HFF-Myc (cell line): ENCODE results near the gene COL4A1.

Experiments
- DNase-seq: peaks from one replicate; pipeline ENCODE4 v3.0.0-alpha.2; 2011; ENCODE audit warnings: low read depth; ENCODE audit errors: extremely low read depth
- H3K4me3 ChIP-seq: replicated peaks from 2 replicates; pipeline ENCODE4 v1.5.1; 2011; ENCODE audit warnings: low read depth, mild to moderate bottlenecking, control low read depth, low read length
- TF ChIP-seq, protein P1 (sequence below): IDR thresholded peaks from 2 replicates; pipeline ENCODE4 v1.5.1; 2012; ENCODE audit warnings: mild to moderate bottlenecking, low read depth, low read length, control low read depth; ENCODE audit errors: missing control alignments

The COL4A1 gene

DNA sequence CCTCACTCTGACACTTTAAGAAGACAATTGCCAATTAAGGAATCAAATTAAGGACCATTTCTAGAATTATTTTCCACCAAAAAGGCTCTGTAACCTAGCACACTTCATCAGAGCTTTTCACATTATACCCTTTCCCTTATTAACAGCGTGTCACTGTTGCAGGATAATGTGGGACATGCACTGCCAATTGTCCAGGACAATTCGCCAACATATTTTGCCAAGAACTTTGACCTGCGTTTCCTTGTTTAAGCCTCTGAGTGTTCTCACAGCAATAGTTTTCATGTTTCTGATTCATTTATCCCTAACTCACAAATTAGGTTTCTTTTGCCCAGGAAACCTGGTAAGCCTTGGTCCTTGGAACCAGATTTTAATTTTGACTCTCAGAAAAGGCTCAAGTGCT is 13.3 kb downstream of the COL4A1 start:
- no peak for DNase-seq
- H3K4me3 ChIP-seq = no peak overlapping the region
- TF ChIP-seq, protein P1, sequence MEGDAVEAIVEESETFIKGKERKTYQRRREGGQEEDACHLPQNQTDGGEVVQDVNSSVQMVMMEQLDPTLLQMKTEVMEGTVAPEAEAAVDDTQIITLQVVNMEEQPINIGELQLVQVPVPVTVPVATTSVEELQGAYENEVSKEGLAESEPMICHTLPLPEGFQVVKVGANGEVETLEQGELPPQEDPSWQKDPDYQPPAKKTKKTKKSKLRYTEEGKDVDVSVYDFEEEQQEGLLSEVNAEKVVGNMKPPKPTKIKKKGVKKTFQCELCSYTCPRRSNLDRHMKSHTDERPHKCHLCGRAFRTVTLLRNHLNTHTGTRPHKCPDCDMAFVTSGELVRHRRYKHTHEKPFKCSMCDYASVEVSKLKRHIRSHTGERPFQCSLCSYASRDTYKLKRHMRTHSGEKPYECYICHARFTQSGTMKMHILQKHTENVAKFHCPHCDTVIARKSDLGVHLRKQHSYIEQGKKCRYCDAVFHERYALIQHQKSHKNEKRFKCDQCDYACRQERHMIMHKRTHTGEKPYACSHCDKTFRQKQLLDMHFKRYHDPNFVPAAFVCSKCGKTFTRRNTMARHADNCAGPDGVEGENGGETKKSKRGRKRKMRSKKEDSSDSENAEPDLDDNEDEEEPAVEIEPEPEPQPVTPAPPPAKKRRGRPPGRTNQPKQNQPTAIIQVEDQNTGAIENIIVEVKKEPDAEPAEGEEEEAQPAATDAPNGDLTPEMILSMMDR = no peak

DNA sequence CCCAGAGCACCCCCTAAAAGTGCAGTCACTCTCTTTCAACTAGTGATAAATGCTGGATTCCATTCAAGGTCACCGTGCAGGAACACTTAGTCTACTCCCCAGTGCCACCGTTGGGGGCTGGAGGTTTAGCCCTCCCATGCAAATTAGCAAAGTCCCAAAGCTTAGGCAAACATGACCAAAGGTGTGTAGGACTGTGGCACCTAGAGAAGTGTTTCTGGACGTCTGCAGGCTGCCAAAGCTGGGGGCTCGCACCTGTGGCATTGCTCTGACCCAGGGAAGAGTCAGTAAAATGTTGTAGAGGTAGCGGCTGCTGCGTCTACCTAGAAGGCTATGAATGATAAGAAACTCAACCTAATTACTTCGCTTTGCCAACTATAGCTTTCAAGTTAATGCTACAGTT is 13.9 kb downstream of the COL4A1 start:
- DNase-seq = no peak
- H3K4me3 ChIP-seq = no peak overlapping the region
- TF ChIP-seq, protein P1 = no peak

DNA sequence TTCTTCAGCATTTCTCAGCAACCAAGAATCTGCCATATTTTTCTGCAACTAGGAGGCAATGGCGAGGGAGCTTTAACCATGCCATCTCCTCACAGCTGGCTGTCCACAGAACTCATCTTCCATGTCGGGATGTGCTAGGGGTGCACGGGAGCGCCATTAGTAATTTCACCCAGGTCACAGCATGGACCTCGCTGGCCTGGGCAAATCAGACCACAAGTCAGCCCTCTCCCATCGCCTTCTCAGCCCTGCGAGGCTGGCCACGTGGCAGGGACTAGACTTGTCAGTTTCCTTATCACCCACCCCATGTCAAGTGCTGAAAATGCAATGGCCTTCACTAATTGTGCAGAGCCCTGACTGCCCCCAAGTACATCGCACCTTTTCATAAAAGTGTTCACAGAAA is 15.7 kb downstream of the COL4A1 start:
- no peak overlapping the region for H3K4me3 ChIP-seq
- DNase-seq = no peak
- TF ChIP-seq, protein P1 = no peak

DNA sequence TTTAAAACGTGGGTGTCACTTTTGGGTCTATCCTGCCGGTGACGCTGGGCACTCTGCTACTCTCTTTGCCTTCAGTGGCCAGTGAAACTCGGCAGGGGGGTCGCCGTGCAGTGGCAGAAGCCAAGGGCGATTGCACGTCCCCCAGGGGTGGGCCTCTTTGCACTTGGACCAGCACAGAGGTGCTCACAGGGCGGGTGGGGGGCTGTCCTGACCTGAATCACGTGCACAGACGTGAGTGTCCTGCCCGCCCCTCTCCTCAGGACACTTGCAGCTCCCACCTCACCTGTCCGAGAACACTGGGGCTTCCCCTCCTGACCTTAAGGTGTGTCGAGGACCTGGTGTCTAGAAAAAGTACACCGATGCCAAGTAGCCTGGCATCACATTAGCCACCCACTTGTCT is 16.1 kb downstream of the COL4A1 start:
- no peak for DNase-seq
- TF ChIP-seq, protein P1 = no peak
- no peak overlapping the region for H3K4me3 ChIP-seq

DNA sequence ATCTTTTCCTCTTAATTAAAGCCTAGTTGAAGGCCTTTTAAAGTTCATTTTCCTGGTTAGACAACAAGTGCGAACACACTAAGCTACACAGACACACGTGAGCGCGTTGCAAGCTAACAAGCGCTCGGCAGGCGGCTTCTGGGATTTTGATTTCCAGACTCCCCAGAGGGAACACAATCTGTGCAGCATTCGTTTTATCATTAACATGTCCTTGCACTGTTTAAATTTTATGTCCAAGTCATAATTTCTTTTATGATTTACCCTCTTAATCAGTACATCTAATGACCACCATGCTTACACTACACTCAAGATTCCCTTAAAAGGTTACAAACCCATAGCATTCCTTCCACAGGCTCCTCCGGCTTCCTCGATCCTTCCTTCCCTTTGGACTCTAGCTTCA is 16.8 kb downstream of the COL4A1 start:
- TF ChIP-seq, protein P1 = no peak
- DNase-seq = no peak
- no peak overlapping the region for H3K4me3 ChIP-seq

DNA sequence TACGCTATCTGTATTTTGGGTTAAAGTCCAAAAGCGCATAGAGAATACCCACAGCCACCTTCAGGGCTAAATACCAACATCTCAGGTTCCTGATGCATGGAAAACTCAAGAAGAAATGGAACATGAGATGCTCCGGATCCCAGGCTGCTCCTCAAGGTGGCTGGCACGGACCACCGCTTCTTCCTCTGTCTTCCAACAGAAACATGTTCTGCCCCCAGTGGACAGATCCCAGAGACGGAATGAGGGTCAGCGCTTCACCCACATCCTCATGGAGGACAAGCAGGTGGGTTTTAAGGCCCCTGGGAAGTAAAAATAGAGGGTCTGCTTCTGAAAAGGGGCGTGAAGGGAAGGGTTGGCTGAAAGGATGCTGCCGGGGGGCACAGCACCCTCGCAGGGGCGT is 17.3 kb downstream of the COL4A1 start:
- no peak overlapping the region for H3K4me3 ChIP-seq
- TF ChIP-seq, protein P1 = no peak
- no peak for DNase-seq

DNA sequence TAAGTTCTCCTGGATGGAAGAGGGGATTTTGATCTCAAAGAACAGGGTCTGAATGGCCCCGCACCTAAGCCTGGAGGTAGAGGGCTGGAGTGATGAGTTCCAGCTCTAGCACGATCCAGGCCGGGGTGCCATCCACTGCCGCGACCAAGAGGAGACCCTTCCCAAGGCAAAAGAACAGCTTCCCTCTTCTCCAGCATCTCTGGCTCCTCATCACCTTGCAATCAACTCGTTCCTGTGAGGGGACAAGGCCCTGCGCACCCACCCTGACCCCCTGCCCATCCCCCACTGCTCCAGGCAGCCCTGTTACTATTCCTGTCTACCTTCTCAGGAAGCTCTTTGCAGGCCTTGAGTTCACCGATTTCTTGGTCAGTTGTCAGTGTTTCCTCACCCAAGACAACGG is 17.8 kb downstream of the COL4A1 start:
- DNase-seq = no peak
- no peak overlapping the region for H3K4me3 ChIP-seq
- TF ChIP-seq, protein P1 = no peak
